Neural progenitor cell (in vitro differentiated cells): ENCODE results near the gene CEP131. TPM values are rescaled to one million over a fixed set of nuclear protein-coding genes. Genes with fewer than 3 reads are reported as not detected.

Source experiments
- DNase-seq: peaks from one replicate; pipeline ENCODE4 v3.0.0-alpha.2; 2016; ENCODE audit warnings: low spot score
- H2AFZ ChIP-seq: fragments of 200-600 bp; sonication (generic); replicated peaks from 2 replicates; pipeline ENCODE4 v1.6.1; 2016; ENCODE audit warnings: antibody characterized with exemption
- H3F3A ChIP-seq: fragments of 200-600 bp; sonication (generic); 2 replicates; pipeline ENCODE4 v1.6.1; 2016; ENCODE audit warnings: antibody characterized with exemption, low read depth
- H3K27ac ChIP-seq: fragments of 200-600 bp; sonication (generic); 2 replicates; pipeline ENCODE4 v1.5.1; 2016; ENCODE audit warnings: mild to moderate bottlenecking
- H3K27me3 ChIP-seq: fragments of 200-600 bp; sonication (generic); 2 replicates; pipeline ENCODE4 v1.6.1; 2016; ENCODE audit warnings: mild to moderate bottlenecking, moderate library complexity
- H3K36me3 ChIP-seq: fragments of 200-600 bp; sonication (generic); 2 replicates; pipeline ENCODE4 v1.5.1; 2016
- H3K4me1 ChIP-seq: fragments of 200-600 bp; sonication (generic); 2 replicates; pipeline ENCODE4 v1.6.1; 2016; ENCODE audit warnings: mixed run types
- H3K4me2 ChIP-seq: fragments of 200-600 bp; sonication (generic); 2 replicates; pipeline ENCODE4 v1.6.1; 2016
- H3K4me3 ChIP-seq: fragments of 200-600 bp; sonication (generic); 2 replicates; pipeline ENCODE4 v1.5.1; 2016
- H3K79me2 ChIP-seq: fragments of 200-600 bp; sonication (generic); 2 replicates; pipeline ENCODE4 v1.6.1; 2016; ENCODE audit warnings: low read depth
- H3K9ac ChIP-seq: fragments of 200-600 bp; sonication (generic); 2 replicates; pipeline ENCODE4 v1.6.1; 2016
- H3K9me3 ChIP-seq: fragments of 200-600 bp; sonication (generic); 2 replicates; pipeline ENCODE4 v1.5.1; 2016; ENCODE audit warnings: low read depth
- H4K20me1 ChIP-seq: fragments of 200-600 bp; sonication (generic); 2 replicates; pipeline ENCODE4 v1.6.1; 2016; ENCODE audit warnings: low read depth
- H3K27ac Mint-ChIP-seq: 3 replicates; pipeline ENCODE4 v1.8.0; 2021; ENCODE audit warnings: mixed read lengths
- H3K27me3 Mint-ChIP-seq: 2 replicates; pipeline ENCODE4 v1.8.0; 2022; ENCODE audit warnings: low read depth, mild to moderate bottlenecking, inconsistent platforms, moderate library complexity, mixed read lengths; ENCODE audit not compliant: insufficient read depth
- H3K36me3 Mint-ChIP-seq: 3 replicates; pipeline ENCODE4 v1.8.0; 2021; ENCODE audit warnings: mixed read lengths
- H3K4me1 Mint-ChIP-seq: 3 replicates; pipeline ENCODE4 v1.8.0; 2021; ENCODE audit warnings: mixed read lengths
- H3K4me3 Mint-ChIP-seq: 3 replicates; pipeline ENCODE4 v1.8.0; 2021; ENCODE audit warnings: mild to moderate bottlenecking, moderate library complexity, mixed read lengths
- H3K9me3 Mint-ChIP-seq: 3 replicates; pipeline ENCODE4 v1.8.0; 2020; ENCODE audit warnings: mixed read lengths
- EZH2 ChIP-seq: fragments of 200-600 bp; sonication (generic); IDR thresholded peaks from 2 replicates; pipeline ENCODE4 v1.6.1; 2017; ENCODE audit warnings: antibody characterized with exemption, mild to moderate bottlenecking, moderate library complexity
- EZH2phosphoT487 ChIP-seq: fragments of 200-600 bp; sonication (generic); IDR thresholded peaks from 2 replicates; pipeline ENCODE4 v1.6.1; 2017; ENCODE audit warnings: antibody characterized with exemption
- total RNA-seq: library from RNA; depleted of rRNA; stranded (reverse); fragments of >200 nt; gene quantifications from 2 replicates; pipeline ENCODE4 v1.2.3, GENCODE V29; 2015; ENCODE audit warnings: low replicate concordance
- TF ChIP-seq, protein P1 (sequence below): fragments of 200-600 bp; sonication (generic); IDR thresholded peaks from 2 replicates; pipeline ENCODE4 v1.5.1; 2017; ENCODE audit warnings: antibody characterized with exemption, mild to moderate bottlenecking

The CEP131 gene
- total RNA-seq, 1 donor from 2014 or later, result 7.7 TPM

DNA sequence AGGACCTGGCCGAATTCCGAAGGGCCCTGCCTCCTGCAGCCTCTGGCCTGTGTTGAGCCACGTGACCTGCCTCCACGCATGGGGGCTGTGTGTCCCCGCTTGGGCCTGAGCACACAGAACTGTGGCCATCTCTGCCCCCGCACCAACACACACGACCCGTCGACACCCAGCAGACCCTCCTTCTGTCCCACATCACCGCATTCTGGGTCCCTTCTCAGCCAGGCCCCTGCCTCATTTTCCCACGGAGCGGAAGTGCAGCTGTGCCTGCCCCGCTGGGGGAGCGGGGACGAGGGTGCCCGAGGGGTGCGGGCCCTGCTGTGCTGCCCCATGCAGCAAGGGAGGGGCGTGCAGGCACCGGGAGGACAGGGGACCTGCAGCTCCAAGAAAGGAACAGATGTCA is 34.8 kb upstream of the CEP131 start:
- Histone ChIP-seq H3K9ac (no peak overlapping the region), H3K4me3 (no peak overlapping the region), H3K27me3 (no peaks in the 10 kb centered on the region), H3K4me1 (peaks cover 5% of the 10 kb centered on the region), H3F3A (peaks cover 23% of the 10 kb centered on the region), H4K20me1 (peaks cover 20% of the 10 kb centered on the region), H3K9me3 (no peaks in the 10 kb centered on the region), H3K4me2 (no peak overlapping the region), H3K79me2 (no peaks in the 10 kb centered on the region), H3K27ac (no peak overlapping the region), H2AFZ (no peak overlapping the region), H3K36me3 (no peaks in the 10 kb centered on the region)
- H3K27me3 Mint-ChIP-seq, result peaks cover 6% of the 10 kb centered on the region
- no peak overlapping the region for H3K4me3 Mint-ChIP-seq
- TF ChIP-seq, protein P1, sequence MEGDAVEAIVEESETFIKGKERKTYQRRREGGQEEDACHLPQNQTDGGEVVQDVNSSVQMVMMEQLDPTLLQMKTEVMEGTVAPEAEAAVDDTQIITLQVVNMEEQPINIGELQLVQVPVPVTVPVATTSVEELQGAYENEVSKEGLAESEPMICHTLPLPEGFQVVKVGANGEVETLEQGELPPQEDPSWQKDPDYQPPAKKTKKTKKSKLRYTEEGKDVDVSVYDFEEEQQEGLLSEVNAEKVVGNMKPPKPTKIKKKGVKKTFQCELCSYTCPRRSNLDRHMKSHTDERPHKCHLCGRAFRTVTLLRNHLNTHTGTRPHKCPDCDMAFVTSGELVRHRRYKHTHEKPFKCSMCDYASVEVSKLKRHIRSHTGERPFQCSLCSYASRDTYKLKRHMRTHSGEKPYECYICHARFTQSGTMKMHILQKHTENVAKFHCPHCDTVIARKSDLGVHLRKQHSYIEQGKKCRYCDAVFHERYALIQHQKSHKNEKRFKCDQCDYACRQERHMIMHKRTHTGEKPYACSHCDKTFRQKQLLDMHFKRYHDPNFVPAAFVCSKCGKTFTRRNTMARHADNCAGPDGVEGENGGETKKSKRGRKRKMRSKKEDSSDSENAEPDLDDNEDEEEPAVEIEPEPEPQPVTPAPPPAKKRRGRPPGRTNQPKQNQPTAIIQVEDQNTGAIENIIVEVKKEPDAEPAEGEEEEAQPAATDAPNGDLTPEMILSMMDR, result no peak
- TF ChIP-seq EZH2phosphoT487 (no peak), EZH2 (no peak)
- H3K27ac Mint-ChIP-seq, result no peak overlapping the region
- peaks cover 30% of the 10 kb centered on the region for H3K4me1 Mint-ChIP-seq
- H3K36me3 Mint-ChIP-seq, result peaks cover 9% of the 10 kb centered on the region
- no peak for DNase-seq
- H3K9me3 Mint-ChIP-seq, result no peaks in the 10 kb centered on the region

DNA sequence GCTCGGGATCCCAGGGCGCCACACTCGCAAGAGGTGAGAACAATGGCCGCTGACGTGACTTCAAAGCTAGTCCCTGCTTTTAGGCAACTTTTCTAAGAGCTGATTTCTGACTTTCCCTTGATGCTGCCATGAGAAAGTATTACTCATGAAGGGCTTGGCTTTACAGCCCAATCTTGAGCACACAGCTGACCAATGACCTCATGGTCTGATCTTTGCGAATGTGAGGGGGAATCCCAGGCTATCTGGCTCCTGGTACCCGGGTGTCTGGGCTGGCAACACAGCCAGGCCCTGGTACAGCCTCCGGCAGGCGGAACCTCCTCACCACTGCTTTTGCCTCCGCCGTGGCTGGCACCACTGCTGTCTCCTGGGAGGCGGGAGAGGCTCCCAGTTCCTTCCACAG is 33.9 kb upstream of the CEP131 start:
- H3K27me3 ChIP-seq, result no peaks in the 10 kb centered on the region
- Mint-ChIP-seq H3K9me3 (no peaks in the 10 kb centered on the region), H3K36me3 (peaks cover 6% of the 10 kb centered on the region), H3K27me3 (peaks cover 6% of the 10 kb centered on the region), H3K27ac (no peak overlapping the region), H3K4me1 (peaks cover 36% of the 10 kb centered on the region), H3K4me3 (no peak overlapping the region)
- H3K79me2 ChIP-seq, result no peaks in the 10 kb centered on the region
- H3K9ac ChIP-seq, result no peak overlapping the region
- no peak overlapping the region for H3K4me3 ChIP-seq
- DNase-seq, result no peak
- H3K9me3 ChIP-seq, result no peaks in the 10 kb centered on the region
- no peaks in the 10 kb centered on the region for H3K36me3 ChIP-seq
- TF ChIP-seq, protein P1, result no peak
- no peak for TF ChIP-seq EZH2phosphoT487
- no peak for TF ChIP-seq EZH2
- H4K20me1 ChIP-seq, result peaks cover 28% of the 10 kb centered on the region
- peaks cover 23% of the 10 kb centered on the region for H3F3A ChIP-seq
- no peak overlapping the region for H2AFZ ChIP-seq
- no peak overlapping the region for H3K27ac ChIP-seq
- H3K4me2 ChIP-seq, result no peak overlapping the region
- peaks cover 5% of the 10 kb centered on the region for H3K4me1 ChIP-seq

DNA sequence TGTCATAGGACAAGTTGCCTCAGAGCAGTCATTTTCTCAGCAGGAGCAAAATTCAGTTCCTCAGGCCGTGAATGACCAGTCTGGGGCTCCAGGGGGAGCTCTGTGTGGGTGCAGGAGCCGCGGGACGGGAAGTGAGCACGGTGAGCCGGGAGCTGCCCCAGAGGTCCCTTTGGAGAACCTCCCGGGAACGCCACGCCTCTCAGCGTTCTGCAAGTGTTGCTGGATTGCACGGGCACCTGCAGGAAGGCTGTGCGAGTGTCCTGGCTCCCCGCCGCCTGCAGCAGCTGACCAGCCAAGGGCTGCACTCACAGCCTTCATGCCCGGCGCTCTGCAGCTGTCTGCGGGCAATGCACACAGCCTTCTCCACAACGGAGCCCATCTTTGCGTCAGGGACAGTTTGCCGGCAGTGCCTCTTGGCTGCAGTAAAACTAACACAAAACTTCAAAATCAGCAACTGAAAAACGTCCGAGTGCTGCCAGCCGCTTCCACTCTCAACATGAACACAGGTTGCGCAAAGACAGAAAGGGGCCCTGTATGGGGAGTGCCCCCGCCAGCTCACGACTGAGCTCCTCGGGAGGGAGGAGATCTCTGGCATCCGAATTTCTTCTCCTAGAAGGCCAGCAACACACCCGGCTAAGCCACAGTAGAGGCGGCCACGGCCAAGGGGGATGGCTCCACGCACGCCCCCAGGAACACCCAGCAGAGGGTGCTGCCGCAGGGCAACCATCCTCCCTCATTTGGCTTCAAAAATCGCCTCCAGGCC is 32.4 kb upstream of the CEP131 start:
- no peak overlapping the region for H3K27ac ChIP-seq
- peaks cover 6% of the 10 kb centered on the region for H3K27me3 Mint-ChIP-seq
- H3F3A ChIP-seq, result peaks cover 23% of the 10 kb centered on the region
- TF ChIP-seq EZH2 (no peak), EZH2phosphoT487 (no peak)
- TF ChIP-seq, protein P1, result peak; percentile 56
- H3K4me2 ChIP-seq, result no peak overlapping the region
- no peak overlapping the region for H3K27ac Mint-ChIP-seq
- peaks cover 6% of the 10 kb centered on the region for H3K36me3 Mint-ChIP-seq
- no peaks in the 10 kb centered on the region for H3K9me3 ChIP-seq
- no peak overlapping the region for H3K4me3 ChIP-seq
- no peaks in the 10 kb centered on the region for H3K36me3 ChIP-seq
- peak; percentile 76 for DNase-seq
- H3K79me2 ChIP-seq, result no peaks in the 10 kb centered on the region
- no peak overlapping the region for H3K9ac ChIP-seq
- H3K4me1 ChIP-seq, result peaks cover 5% of the 10 kb centered on the region
- no peak overlapping the region for H2AFZ ChIP-seq
- H3K9me3 Mint-ChIP-seq, result no peaks in the 10 kb centered on the region
- no peaks in the 10 kb centered on the region for H3K27me3 ChIP-seq
- peaks cover 38% of the 10 kb centered on the region for H3K4me1 Mint-ChIP-seq
- peak overlapping the region; percentile 57 for H3K4me3 Mint-ChIP-seq
- H4K20me1 ChIP-seq, result peaks cover 28% of the 10 kb centered on the region
